Measurements from ENCODE around the gene ARL4A. TPM values are rescaled to one million over a fixed set of nuclear protein-coding genes. Genes with fewer than 3 reads are reported as not detected.

The ARL4A gene
- 28.9 TPM for total RNA-seq
- 10 to 100 TPM; 18.5 to 31.0 (median 22.4) TPM for polyA plus RNA-seq (ENCODE audit: insufficient read depth in 1 of 8, insufficient read length in 8 of 8, low replicate concordance in 1 of 8)
- long read RNA-seq, donor 1, partial matches to known transcripts, result 0 of 3 reads
- long read RNA-seq, donor 1, other reads (novel, unspliced or antisense), result 0 of 3 reads
- long read RNA-seq, donor 2, partial matches to known transcripts, result 0 of 4 reads
- long read RNA-seq, donor 2, other reads (novel, unspliced or antisense), result 0 of 4 reads
- long read RNA-seq, donor 3, partial matches to known transcripts, result 0 of 5 reads
- long read RNA-seq, donor 3, other reads (novel, unspliced or antisense), result 0 of 5 reads
- long read RNA-seq, donor 4, partial matches to known transcripts, result 0 of 7 reads
- long read RNA-seq, donor 4, other reads (novel, unspliced or antisense), result 0 of 7 reads
- long read RNA-seq, donor 5, transcript ARL4A-206 (2 exons, 845 nt), result major isoform, 19 of 31 reads
- long read RNA-seq, donor 5, transcript ARL4A-201 (2 exons, 1,147 nt), result minor isoform, 7 of 31 reads
- long read RNA-seq, donor 5, partial matches to known transcripts, result 0 of 31 reads
- long read RNA-seq, donor 5, other reads (novel, unspliced or antisense), result 0 of 31 reads
- long read RNA-seq, donor 6, transcript ARL4A-206 (2 exons, 845 nt), result major isoform, 6 of 15 reads
- long read RNA-seq, donor 6, partial matches to known transcripts, result 0 of 15 reads
- long read RNA-seq, donor 6, other reads (novel, unspliced or antisense), result 0 of 15 reads
- long read RNA-seq, donor 7, transcript ARL4A-206 (2 exons, 845 nt), result major isoform, 8 of 14 reads
- long read RNA-seq, donor 7, partial matches to known transcripts, result 0 of 14 reads
- long read RNA-seq, donor 7, other reads (novel, unspliced or antisense), result 0 of 14 reads
- long read RNA-seq, donor 8, transcript ARL4A-206 (2 exons, 845 nt), result major isoform, 5 of 12 reads
- long read RNA-seq, donor 8, partial matches to known transcripts, result 0 of 12 reads
- long read RNA-seq, donor 8, other reads (novel, unspliced or antisense), result 0 of 12 reads
- long read RNA-seq, donor 9, transcript ARL4A-201 (2 exons, 1,147 nt), result major isoform, 5 of 9 reads
- long read RNA-seq, donor 9, partial matches to known transcripts, result 0 of 9 reads
- long read RNA-seq, donor 9, other reads (novel, unspliced or antisense), result 0 of 9 reads
- long read RNA-seq, donor 10, transcript ARL4A-206 (2 exons, 845 nt), result major isoform, 9 of 15 reads
- long read RNA-seq, donor 10, partial matches to known transcripts, result 0 of 15 reads
- long read RNA-seq, donor 10, other reads (novel, unspliced or antisense), result 0 of 15 reads
- long read RNA-seq, donor 11, partial matches to known transcripts, result 0 of 5 reads
- long read RNA-seq, donor 11, other reads (novel, unspliced or antisense), result 0 of 5 reads

- Histone ChIP-seq H3K9me3 (replicated peaks; ENCODE audit: control insufficient read depth, low read depth, low read length) (no peaks in the 10 kb centered on the region), H3K27me3 (ENCODE audit: control insufficient read depth, insufficient read depth, low read length) (no peaks in the 10 kb centered on the region), H3K4me3 (ENCODE audit: low read length) (peak within 1 kb of the TSS; percentile 90), H3K27ac (ENCODE audit: low read length) (peak within 1 kb of the TSS; percentile 90), H3K36me3 (ENCODE audit: control insufficient read depth, insufficient read depth, low read length) (no peaks in the 10 kb centered on the region), H3K4me1 (ENCODE audit: control insufficient read depth, insufficient read depth, low read length) (peaks cover 3% of the 10 kb centered on the region)
- peak; percentile 99 for DNase-seq
- WGBS (ENCODE audit: insufficient coverage), result under 1% methylated on average over 65 of the region's 73 CpGs
These were observed at the start of gene ARL4A for GRCh38 chr7:12686891-12687717. TSS of gene ARL4A (plus strand) at chr7:12687633. CDS start at chr7:12688255, 622 bp downstream.

GRCh38 chr7:12637819-12638592 lies 49.4 kb upstream of the ARL4A start:
- Histone ChIP-seq H3K4me1 (ENCODE audit: control insufficient read depth, insufficient read depth, low read length) (no peaks in the 10 kb centered on the region), H3K4me3 (ENCODE audit: low read length) (no peak overlapping the region), H3K36me3 (ENCODE audit: control insufficient read depth, insufficient read depth, low read length) (no peaks in the 10 kb centered on the region), H3K27me3 (ENCODE audit: control insufficient read depth, insufficient read depth, low read length) (no peaks in the 10 kb centered on the region), H3K9me3 (replicated peaks; ENCODE audit: control insufficient read depth, low read depth, low read length) (no peaks in the 10 kb centered on the region), H3K27ac (ENCODE audit: low read length) (peak overlapping the region; percentile 39)
- WGBS (ENCODE audit: insufficient coverage), result 6% methylated on average over 2 of the region's 4 CpGs
- DNase-seq, result peak; percentile 64

GRCh38 chr7:12638851-12639456 lies 48.5 kb upstream of the ARL4A start:
- DNase-seq, result peak; percentile 51
- WGBS (ENCODE audit: insufficient coverage), result no CpG with 5 or more reads among the region's 6 CpGs

GRCh38 chr7:12640299-12641096 lies 46.9 kb upstream of the ARL4A start:
- H3K9me3 ChIP-seq (replicated peaks; ENCODE audit: control insufficient read depth, low read depth, low read length), result no peaks in the 10 kb centered on the region
- H3K36me3 ChIP-seq (ENCODE audit: control insufficient read depth, insufficient read depth, low read length), result no peaks in the 10 kb centered on the region
- no peak for DNase-seq
- H3K4me1 ChIP-seq (ENCODE audit: control insufficient read depth, insufficient read depth, low read length), result no peaks in the 10 kb centered on the region
- H3K4me3 ChIP-seq (ENCODE audit: low read length), result no peak overlapping the region
- H3K27ac ChIP-seq (ENCODE audit: low read length), result no peak overlapping the region
- H3K27me3 ChIP-seq (ENCODE audit: control insufficient read depth, insufficient read depth, low read length), result no peaks in the 10 kb centered on the region
- WGBS (ENCODE audit: insufficient coverage), result 63% methylated on average over 3 of the region's 7 CpGs

More at GRCh38 chr7:12638851-12639456, 48.5 kb upstream of the ARL4A start:
- no peaks in the 10 kb centered on the region for H3K27me3 ChIP-seq (ENCODE audit: control insufficient read depth, insufficient read depth, low read length)
- H3K4me1 ChIP-seq (ENCODE audit: control insufficient read depth, insufficient read depth, low read length), result no peaks in the 10 kb centered on the region
- H3K27ac ChIP-seq (ENCODE audit: low read length), result no peak overlapping the region
- no peaks in the 10 kb centered on the region for H3K36me3 ChIP-seq (ENCODE audit: control insufficient read depth, insufficient read depth, low read length)
- H3K4me3 ChIP-seq (ENCODE audit: low read length), result no peak overlapping the region
- no peaks in the 10 kb centered on the region for H3K9me3 ChIP-seq (replicated peaks; ENCODE audit: control insufficient read depth, low read depth, low read length)

GRCh38 chr7:12641196-12641595 lies 46.2 kb upstream of the ARL4A start:
- no peak overlapping the region for H3K4me3 ChIP-seq (ENCODE audit: low read length)
- no peak overlapping the region for H3K27ac ChIP-seq (ENCODE audit: low read length)
- DNase-seq, result no peak
- no peaks in the 10 kb centered on the region for H3K27me3 ChIP-seq (ENCODE audit: control insufficient read depth, insufficient read depth, low read length)
- WGBS (ENCODE audit: insufficient coverage), result 79% methylated on average over 2 of the region's 3 CpGs
- H3K36me3 ChIP-seq (ENCODE audit: control insufficient read depth, insufficient read depth, low read length), result no peaks in the 10 kb centered on the region
- no peaks in the 10 kb centered on the region for H3K9me3 ChIP-seq (replicated peaks; ENCODE audit: control insufficient read depth, low read depth, low read length)
- H3K4me1 ChIP-seq (ENCODE audit: control insufficient read depth, insufficient read depth, low read length), result no peaks in the 10 kb centered on the region

- Histone ChIP-seq H3K27ac (ENCODE audit: low read length) (no peak overlapping the region), H3K9me3 (replicated peaks; ENCODE audit: control insufficient read depth, low read depth, low read length) (no peaks in the 10 kb centered on the region), H3K4me1 (ENCODE audit: control insufficient read depth, insufficient read depth, low read length) (no peaks in the 10 kb centered on the region), H3K36me3 (ENCODE audit: control insufficient read depth, insufficient read depth, low read length) (no peaks in the 10 kb centered on the region), H3K27me3 (ENCODE audit: control insufficient read depth, insufficient read depth, low read length) (no peaks in the 10 kb centered on the region), H3K4me3 (ENCODE audit: low read length) (no peak overlapping the region)
- DNase-seq, result no peak
- WGBS (ENCODE audit: insufficient coverage), result 92% methylated on average over 2 of the region's 5 CpGs
These were observed 44.9 kb upstream of the ARL4A start for GRCh38 chr7:12642508-12642907.

- Histone ChIP-seq H3K4me1 (ENCODE audit: control insufficient read depth, insufficient read depth, low read length) (no peaks in the 10 kb centered on the region), H3K27me3 (ENCODE audit: control insufficient read depth, insufficient read depth, low read length) (no peaks in the 10 kb centered on the region), H3K27ac (ENCODE audit: low read length) (no peak overlapping the region), H3K4me3 (ENCODE audit: low read length) (no peak overlapping the region), H3K36me3 (ENCODE audit: control insufficient read depth, insufficient read depth, low read length) (no peaks in the 10 kb centered on the region), H3K9me3 (replicated peaks; ENCODE audit: control insufficient read depth, low read depth, low read length) (no peaks in the 10 kb centered on the region)
- whole genome bisulfite sequencing (ENCODE audit: insufficient coverage), result 82% methylated on average over 2 of the region's 3 CpGs
- no peak for DNase-seq
These were observed 44.3 kb upstream of the ARL4A start for GRCh38 chr7:12643001-12643643.

- no peaks in the 10 kb centered on the region for H3K9me3 ChIP-seq (replicated peaks; ENCODE audit: control insufficient read depth, low read depth, low read length)
- H3K36me3 ChIP-seq (ENCODE audit: control insufficient read depth, insufficient read depth, low read length), result no peaks in the 10 kb centered on the region
- H3K27me3 ChIP-seq (ENCODE audit: control insufficient read depth, insufficient read depth, low read length), result no peaks in the 10 kb centered on the region
- no peak overlapping the region for H3K4me3 ChIP-seq (ENCODE audit: low read length)
- H3K27ac ChIP-seq (ENCODE audit: low read length), result no peak overlapping the region
- H3K4me1 ChIP-seq (ENCODE audit: control insufficient read depth, insufficient read depth, low read length), result no peaks in the 10 kb centered on the region
- WGBS (ENCODE audit: insufficient coverage), result 83% methylated on average over 4 of the region's 5 CpGs
- DNase-seq, result peak; percentile 37
These were observed 43.8 kb upstream of the ARL4A start for GRCh38 chr7:12643644-12644043.
